ENCODE data around the gene SEC11A. TPM values are rescaled to one million over a fixed set of nuclear protein-coding genes. Genes with fewer than 3 reads are reported as not detected.
"Not testable (repeated sequence)": the region's sequence is repeated elsewhere in the genome, so short reads cannot be mapped to it uniquely, and the experiment has no call there.

The SEC11A gene
- total RNA-seq, 1 donor: 202 TPM

GRCh38 chr15:84755736-84756527, 40.0 kb upstream of the SEC11A start:
- H3K4me2 ChIP-seq (ENCODE audit: insufficient read depth, low read length): no peak overlapping the region
- H3K27me3 ChIP-seq (ENCODE audit: insufficient read depth, low read length): no peaks in the 10 kb centered on the region
- no peak for DNase-seq (ENCODE audit: insufficient read length, low spot score, missing footprints)
- H3K9me3 ChIP-seq (ENCODE audit: low read depth, low read length): no peaks in the 10 kb centered on the region
- H3K4me3 ChIP-seq (ENCODE audit: insufficient read depth, low read length): no peak overlapping the region
- TF ChIP-seq, protein P1, sequence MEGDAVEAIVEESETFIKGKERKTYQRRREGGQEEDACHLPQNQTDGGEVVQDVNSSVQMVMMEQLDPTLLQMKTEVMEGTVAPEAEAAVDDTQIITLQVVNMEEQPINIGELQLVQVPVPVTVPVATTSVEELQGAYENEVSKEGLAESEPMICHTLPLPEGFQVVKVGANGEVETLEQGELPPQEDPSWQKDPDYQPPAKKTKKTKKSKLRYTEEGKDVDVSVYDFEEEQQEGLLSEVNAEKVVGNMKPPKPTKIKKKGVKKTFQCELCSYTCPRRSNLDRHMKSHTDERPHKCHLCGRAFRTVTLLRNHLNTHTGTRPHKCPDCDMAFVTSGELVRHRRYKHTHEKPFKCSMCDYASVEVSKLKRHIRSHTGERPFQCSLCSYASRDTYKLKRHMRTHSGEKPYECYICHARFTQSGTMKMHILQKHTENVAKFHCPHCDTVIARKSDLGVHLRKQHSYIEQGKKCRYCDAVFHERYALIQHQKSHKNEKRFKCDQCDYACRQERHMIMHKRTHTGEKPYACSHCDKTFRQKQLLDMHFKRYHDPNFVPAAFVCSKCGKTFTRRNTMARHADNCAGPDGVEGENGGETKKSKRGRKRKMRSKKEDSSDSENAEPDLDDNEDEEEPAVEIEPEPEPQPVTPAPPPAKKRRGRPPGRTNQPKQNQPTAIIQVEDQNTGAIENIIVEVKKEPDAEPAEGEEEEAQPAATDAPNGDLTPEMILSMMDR (IDR thresholded peaks at IDR 0.05; ENCODE audit: extremely low read depth, low read depth, low read length): no peak
- H3K27ac ChIP-seq (ENCODE audit: low read depth, low read length): no peak overlapping the region
- no peaks in the 10 kb centered on the region for H3K36me3 ChIP-seq (ENCODE audit: insufficient read depth, low read length)
- H4K20me1 ChIP-seq (ENCODE audit: insufficient read depth, low read length): peaks cover 70% of the 10 kb centered on the region
- no peak overlapping the region for H2AFZ ChIP-seq (ENCODE audit: low read length)
- H3K79me2 ChIP-seq (ENCODE audit: insufficient read depth, low read length): peaks cover 100% of the 10 kb centered on the region
- peaks cover 11% of the 10 kb centered on the region for H3K4me1 ChIP-seq (ENCODE audit: insufficient read depth, low read length)

DNA sequence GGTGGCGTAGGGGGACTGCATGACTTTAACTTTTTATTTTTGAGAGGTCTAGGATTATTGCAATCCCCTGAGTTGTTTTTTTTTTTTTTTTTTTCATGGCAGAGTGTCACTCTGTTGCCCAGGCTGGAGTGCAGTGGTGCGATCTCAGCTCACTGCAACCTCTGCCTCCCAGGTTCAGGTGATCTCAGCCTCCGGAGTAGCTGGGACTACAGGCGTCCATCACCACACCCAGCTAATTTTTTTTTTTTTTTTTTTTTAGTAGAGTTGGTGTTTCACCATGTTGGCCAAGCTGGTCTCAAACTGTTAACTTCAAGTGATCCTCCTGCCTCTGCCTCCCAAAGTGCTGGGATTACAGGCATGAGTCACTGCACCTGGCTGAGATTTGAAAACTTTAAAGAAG, 39.0 kb upstream of the SEC11A start:
- H3K4me2 ChIP-seq (ENCODE audit: insufficient read depth, low read length); DNase-seq (ENCODE audit: insufficient read length, low spot score, missing footprints); H3K36me3 ChIP-seq (ENCODE audit: insufficient read depth, low read length); H3K4me3 ChIP-seq (ENCODE audit: insufficient read depth, low read length); H3K9me3 ChIP-seq (ENCODE audit: low read depth, low read length); H3K27me3 ChIP-seq (ENCODE audit: insufficient read depth, low read length); H2AFZ ChIP-seq (ENCODE audit: low read length); H3K27ac ChIP-seq (ENCODE audit: low read depth, low read length): not testable (repeated sequence)
- Histone ChIP-seq H3K4me1 (ENCODE audit: insufficient read depth, low read length) (peaks cover 19% of the 10 kb centered on the region), H3K79me2 (ENCODE audit: insufficient read depth, low read length) (peaks cover 100% of the 10 kb centered on the region), H4K20me1 (ENCODE audit: insufficient read depth, low read length) (peaks cover 71% of the 10 kb centered on the region)

DNA sequence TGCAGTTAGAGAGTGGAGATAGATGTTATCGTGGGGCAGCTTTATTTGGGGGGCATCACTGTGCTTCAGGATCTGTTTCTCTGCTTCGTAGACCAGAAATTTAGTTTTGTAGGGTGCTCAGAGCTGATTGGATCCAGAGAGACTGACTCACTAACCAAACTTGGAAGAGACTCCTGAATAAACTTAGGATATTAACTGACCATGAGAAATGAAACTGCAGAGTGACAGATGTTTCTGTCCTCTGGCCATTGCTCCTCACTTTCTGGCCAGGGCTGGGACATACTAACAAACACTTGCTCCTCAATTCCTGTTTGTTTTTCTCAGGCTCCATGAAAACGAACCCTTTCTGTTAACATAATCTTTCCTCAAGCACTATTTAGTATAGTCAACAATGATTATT, 36.8 kb upstream of the SEC11A start:
- H3K27me3 ChIP-seq (ENCODE audit: insufficient read depth, low read length): no peaks in the 10 kb centered on the region
- no peaks in the 10 kb centered on the region for H3K36me3 ChIP-seq (ENCODE audit: insufficient read depth, low read length)
- peaks cover 63% of the 10 kb centered on the region for H4K20me1 ChIP-seq (ENCODE audit: insufficient read depth, low read length)
- peak overlapping the region; percentile 12 for H2AFZ ChIP-seq (ENCODE audit: low read length)
- H3K4me1 ChIP-seq (ENCODE audit: insufficient read depth, low read length): peaks cover 26% of the 10 kb centered on the region
- TF ChIP-seq, protein P1 (IDR thresholded peaks at IDR 0.05; ENCODE audit: extremely low read depth, low read depth, low read length): no peak
- peaks cover 93% of the 10 kb centered on the region for H3K79me2 ChIP-seq (ENCODE audit: insufficient read depth, low read length)
- peak; percentile 86 for DNase-seq (ENCODE audit: insufficient read length, low spot score, missing footprints)
- H3K27ac ChIP-seq (ENCODE audit: low read depth, low read length): peak overlapping the region; percentile 64
- peak overlapping the region; percentile 79 for H3K4me2 ChIP-seq (ENCODE audit: insufficient read depth, low read length)
- peak overlapping the region; percentile 44 for H3K4me3 ChIP-seq (ENCODE audit: insufficient read depth, low read length)
- H3K9me3 ChIP-seq (ENCODE audit: low read depth, low read length): no peaks in the 10 kb centered on the region

DNA sequence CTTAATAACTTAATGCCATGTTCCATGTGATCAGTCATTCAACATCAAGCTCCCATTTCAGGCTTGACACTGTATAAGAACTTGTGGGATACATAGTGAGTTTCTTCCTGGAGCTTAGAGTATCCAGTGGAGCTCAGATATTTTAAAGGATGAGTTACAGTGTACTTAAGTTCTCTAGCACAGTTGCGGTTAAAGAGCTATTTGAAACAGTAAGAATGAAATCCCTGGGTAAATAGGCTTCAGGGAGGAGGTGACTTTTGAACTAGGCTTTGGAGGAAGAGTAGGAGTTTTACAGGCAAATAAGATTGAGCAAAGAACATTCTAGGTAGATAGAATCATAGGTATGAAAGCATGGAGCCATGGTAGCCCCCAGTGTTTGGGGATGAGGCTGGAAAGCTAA, 36.3 kb upstream of the SEC11A start:
- Histone ChIP-seq H3K4me1 (ENCODE audit: insufficient read depth, low read length) (peaks cover 27% of the 10 kb centered on the region), H4K20me1 (ENCODE audit: insufficient read depth, low read length) (peaks cover 63% of the 10 kb centered on the region), H3K27me3 (ENCODE audit: insufficient read depth, low read length) (no peaks in the 10 kb centered on the region), H3K4me3 (ENCODE audit: insufficient read depth, low read length) (peak overlapping the region; percentile 44), H3K4me2 (ENCODE audit: insufficient read depth, low read length) (peak overlapping the region; percentile 79), H2AFZ (ENCODE audit: low read length) (peak overlapping the region; percentile 12), H3K79me2 (ENCODE audit: insufficient read depth, low read length) (peaks cover 93% of the 10 kb centered on the region), H3K9me3 (ENCODE audit: low read depth, low read length) (no peaks in the 10 kb centered on the region), H3K27ac (ENCODE audit: low read depth, low read length) (peak overlapping the region; percentile 64), H3K36me3 (ENCODE audit: insufficient read depth, low read length) (no peaks in the 10 kb centered on the region)
- DNase-seq (ENCODE audit: insufficient read length, low spot score, missing footprints): no peak
- TF ChIP-seq, protein P1 (IDR thresholded peaks at IDR 0.05; ENCODE audit: extremely low read depth, low read depth, low read length): no peak

DNA sequence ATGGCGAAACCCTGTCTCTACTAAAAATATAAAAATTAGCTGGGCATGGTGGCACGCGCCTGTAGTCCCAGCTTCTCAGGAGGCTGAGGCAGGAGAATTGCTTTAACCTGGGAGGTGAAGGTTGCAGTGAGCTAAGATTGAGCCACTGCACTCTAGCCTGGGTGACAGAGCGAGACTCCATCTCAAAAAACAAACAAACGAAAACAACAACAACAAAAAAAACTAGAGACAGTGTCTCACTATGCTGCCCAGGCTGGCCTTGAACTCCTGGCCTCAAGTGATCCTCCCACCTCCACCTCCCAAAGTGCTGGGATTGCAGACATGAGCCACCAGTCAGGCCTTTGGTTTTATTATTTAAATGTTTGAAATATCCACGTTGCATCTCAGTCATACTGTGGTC, 35.8 kb upstream of the SEC11A start:
- not testable (repeated sequence) for H3K36me3 ChIP-seq (ENCODE audit: insufficient read depth, low read length); H3K4me2 ChIP-seq (ENCODE audit: insufficient read depth, low read length); H3K27me3 ChIP-seq (ENCODE audit: insufficient read depth, low read length); H3K9me3 ChIP-seq (ENCODE audit: low read depth, low read length); H2AFZ ChIP-seq (ENCODE audit: low read length); H3K4me3 ChIP-seq (ENCODE audit: insufficient read depth, low read length); DNase-seq (ENCODE audit: insufficient read length, low spot score, missing footprints)
- Histone ChIP-seq H3K27ac (ENCODE audit: low read depth, low read length) (peak overlapping the region; percentile 64), H3K4me1 (ENCODE audit: insufficient read depth, low read length) (peaks cover 30% of the 10 kb centered on the region), H3K79me2 (ENCODE audit: insufficient read depth, low read length) (peaks cover 91% of the 10 kb centered on the region), H4K20me1 (ENCODE audit: insufficient read depth, low read length) (peaks cover 63% of the 10 kb centered on the region)

Data from osteoblast (primary cell).